Measurements from ENCODE around the gene EEFSEC.

GRCh38 chr3:128408693-128409623, 255.7 kb downstream of the EEFSEC start:
- TF ChIP-seq CTCF (IDR thresholded peaks at IDR 0.05): no peak
- TF ChIP-seq ZFX (IDR thresholded peaks at IDR 0.05; ENCODE audit: borderline replicate concordance): no peak
